UCSD-AML1 (cell line): ENCODE results near the gene PRELP.
"Not testable (repeated sequence)": the region's sequence is repeated elsewhere in the genome, so short reads cannot be mapped to it uniquely, and the experiment has no call there.

Experiments
- DNase-seq: peaks from one replicate; lab custom pipeline; 2025; ENCODE audit not compliant: unreplicated experiment; lab: John Stamatoyannopoulos, UW

PRELP gene

DNA sequence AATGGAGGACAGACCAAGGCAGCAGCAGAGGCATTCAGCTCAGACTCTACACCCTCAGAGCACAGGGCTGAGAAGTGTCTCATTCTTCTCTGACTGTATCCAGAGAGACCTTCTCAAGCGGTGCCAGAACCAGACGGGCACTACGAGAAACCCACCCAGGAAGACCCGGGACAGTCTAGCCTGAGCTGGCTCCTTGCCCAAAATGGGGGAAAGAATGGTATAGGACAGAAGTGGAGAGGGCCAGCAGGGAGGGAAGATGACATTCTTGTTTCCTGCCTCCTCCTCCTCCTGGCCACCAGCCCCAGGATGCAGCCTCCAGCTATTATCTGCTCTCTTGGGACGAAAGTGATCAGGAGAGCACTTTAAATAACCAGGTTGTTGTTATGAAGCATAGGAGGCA is 22.6 kb upstream of the PRELP start:
- no peak for DNase-seq

GRCh38 chr1:203453616-203454015 is 22.0 kb upstream of the PRELP start:
- DNase-seq: no peak

DNA sequence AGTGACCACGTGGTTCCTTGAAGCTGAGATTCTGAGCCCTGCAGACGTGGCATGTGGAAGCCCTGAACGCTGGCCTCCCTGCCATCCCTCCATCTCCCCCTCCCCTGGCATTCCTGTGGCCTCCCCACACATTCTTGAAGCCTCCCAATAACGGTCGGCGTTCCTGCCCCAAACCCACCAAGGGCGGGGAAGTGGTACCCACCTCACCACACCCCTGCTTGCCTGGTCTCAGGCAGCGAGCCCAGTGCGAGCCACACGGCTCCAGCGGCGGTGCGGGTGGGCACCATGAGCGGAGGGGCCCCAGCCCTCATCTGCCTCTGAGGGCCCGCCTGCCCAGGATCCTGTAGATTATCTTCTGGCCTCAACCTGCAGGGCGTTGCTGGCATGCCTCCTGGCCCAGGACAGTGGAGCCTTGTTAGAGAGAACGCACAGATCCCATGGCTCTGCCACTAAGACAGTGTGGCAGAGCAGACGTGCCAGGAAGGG is 20.6 kb upstream of the PRELP start:
- no peak for DNase-seq

DNA sequence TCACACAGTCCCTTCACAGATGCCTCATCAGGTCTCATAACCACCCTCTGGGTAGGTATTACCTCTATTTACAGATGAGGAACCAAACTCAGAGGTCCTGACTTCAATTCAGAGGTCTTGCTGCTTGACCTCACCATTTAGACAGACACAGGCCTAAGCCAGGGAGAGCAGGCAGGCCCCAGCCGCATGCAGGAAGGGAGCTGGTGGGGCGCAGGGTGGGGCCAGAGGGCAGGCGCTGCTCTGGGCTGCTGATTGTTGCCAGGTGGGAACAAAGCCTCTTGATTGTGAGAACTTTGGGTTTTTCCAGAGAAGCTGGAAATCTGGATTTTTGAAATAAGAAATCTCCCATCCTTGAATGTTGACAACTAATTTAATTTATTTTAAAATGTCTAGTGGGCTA is 19.9 kb upstream of the PRELP start:
- DNase-seq: no peak

- no peak for DNase-seq
Observed at GRCh38 chr1:203456577-203456976, 19.0 kb upstream of the PRELP start.

DNA sequence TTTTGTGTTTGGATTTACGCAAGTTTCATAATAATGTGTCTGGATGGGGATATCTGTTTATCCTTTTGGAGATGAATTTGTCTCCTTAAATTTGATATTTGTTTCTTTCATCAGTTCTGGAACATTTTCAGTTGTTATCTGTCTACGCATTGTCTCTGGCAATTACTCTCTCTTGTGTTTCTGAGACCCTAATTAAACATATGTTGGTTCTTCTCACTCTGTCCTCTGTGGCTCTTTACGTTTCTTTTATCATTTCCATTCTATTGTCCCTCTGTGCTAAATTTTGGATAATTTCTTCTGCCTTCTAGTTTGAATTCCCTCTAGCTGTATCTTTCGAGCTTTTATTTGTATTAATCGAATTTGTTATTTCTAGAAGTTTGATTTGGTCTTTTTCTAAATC is 17.5 kb upstream of the PRELP start:
- no peak for DNase-seq

DNA sequence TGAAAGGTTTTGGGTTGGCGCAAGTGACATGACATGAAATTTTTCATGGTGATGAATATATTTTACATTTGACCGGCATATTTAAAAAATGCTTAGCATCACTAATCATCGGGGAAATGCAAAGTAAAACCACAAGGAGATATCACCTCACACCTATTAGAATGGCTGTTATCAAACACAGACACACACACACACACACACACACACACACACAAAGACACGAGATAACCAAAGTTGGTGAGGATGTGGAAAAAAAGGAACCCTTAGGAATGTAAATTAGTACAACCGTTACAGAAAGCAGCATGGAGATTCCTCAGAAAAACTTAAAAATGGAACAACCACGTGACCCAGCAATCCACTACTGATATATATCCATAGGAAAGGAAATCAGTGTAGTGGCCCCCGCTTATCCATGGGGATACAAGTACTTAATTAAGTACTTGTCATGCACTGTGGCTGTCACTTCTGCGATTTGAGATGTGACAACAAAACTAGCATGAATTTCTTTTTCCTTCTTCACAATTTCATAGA is 15.9 kb upstream of the PRELP start:
- DNase-seq: no peak

DNA sequence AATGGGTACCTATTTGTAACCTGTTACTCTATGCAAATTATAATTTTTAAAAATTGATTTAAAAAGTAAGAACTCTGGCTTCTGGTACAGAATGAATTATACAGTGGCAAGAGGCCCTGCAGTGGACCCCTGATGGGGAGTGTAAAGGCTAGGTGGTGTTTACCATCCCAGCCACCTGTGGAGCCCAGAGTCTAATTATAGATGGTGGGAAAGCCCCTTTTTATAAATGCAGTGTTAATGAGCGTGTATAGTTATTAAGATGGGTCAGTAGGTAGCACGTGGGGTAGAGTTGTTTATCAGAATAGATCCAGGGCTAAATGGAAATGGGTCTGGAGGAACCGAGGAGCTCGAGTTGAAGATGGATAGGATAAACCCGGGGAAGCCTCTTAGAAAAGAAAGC is 13.9 kb upstream of the PRELP start:
- no peak for DNase-seq

GRCh38 chr1:203462143-203462542 is 13.5 kb upstream of the PRELP start:
- DNase-seq: no peak

DNA sequence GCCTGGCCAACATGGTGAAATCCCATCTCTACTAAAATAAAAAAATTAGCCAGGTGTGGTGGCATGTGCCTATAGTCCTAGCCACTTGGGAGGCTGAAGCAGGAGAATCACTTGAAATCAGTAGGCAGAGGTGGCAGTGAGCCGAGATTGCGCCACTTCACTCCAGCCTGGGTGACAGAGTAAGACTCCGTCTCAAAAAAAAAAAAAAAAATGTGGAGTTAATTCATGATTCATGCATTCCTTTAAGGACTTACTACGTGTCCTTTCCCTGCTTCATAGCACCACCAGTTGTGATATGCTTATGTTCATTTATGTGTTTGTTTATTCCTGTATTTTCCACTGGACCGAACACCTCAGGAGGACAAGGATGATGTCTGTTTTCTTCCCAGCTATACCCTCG is 12.7 kb upstream of the PRELP start:
- DNase-seq: no peak

GRCh38 chr1:203463469-203464062 is 12.0 kb upstream of the PRELP start:
- DNase-seq: no peak

DNA sequence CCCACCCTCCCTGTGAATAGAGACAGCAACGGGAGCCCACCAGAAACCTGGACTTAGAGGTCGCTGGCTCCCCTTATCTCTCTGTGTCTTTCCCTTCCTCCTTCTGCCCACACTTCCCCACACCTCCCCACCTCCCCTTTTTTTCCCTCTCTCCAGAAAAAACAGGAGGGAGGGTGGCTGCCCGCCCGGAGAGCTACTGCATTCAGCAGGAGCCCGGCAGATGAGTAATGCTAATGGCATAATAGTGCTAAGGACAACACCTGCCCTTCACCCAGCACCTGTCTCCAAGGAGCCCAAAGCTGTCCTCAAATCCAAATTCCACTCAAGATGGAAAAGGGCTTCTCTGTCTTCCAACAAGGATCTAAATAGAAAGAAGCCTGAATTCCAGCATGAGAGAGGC is 11.4 kb upstream of the PRELP start:
- DNase-seq: no peak

GRCh38 chr1:203464743-203465142 is 10.9 kb upstream of the PRELP start:
- DNase-seq: no peak

DNA sequence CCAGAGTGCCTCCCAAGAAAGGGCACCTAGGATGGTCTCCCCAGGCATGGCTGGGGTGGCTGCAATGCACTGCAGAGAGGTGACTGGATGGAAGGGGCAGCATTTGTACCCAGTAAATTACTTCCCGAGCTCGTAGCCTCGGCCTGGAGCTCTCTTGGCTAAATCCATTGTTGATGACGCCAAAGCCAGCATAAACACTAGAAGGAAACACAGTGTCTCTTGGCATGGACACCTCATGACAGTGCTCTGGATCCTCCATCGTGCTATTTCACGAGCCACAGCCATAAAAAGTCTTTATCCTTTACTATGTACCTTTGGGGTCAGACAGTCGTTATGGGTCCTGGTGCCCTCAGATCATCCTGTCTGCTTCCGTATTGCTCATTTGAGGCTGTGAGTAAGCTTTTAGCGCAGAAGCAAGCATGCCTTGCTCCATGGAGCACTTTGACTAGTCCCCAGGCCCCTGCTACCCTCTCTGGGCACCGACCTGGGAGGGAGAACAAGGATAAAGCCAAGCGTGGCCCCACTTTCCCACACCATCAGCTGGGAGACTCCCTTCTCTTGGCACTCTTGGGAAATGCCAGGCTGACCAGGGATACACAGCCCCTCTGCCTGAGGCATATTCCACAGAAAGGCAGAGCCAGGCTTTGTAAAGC is 10.3 kb upstream of the PRELP start:
- no peak for DNase-seq

DNA sequence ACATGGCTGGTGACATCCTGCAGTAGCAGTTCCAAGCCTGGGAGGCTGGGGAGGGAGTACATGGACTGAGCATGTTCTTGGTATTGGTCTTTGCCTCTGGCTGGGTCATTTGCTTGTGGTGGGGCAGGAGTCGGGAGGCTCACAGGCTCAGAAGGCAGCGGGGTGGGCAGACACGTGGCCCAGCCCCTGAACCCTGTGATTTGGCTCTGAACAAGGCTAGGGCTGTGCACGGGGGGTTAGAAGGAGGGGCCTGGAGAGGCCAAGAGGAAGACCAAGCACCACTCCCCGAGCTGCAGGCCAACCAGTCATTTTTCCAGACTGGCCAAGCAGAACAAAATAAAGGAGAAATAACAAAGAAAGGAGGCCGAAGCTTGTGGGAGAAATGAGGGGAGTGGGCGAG is 9.7 kb upstream of the PRELP start:
- no peak for DNase-seq

- not testable (repeated sequence) for DNase-seq
Observed at GRCh38 chr1:203466906-203467549, 8.6 kb upstream of the PRELP start.

GRCh38 chr1:203467550-203467921 is 8.1 kb upstream of the PRELP start:
- no peak for DNase-seq

DNA sequence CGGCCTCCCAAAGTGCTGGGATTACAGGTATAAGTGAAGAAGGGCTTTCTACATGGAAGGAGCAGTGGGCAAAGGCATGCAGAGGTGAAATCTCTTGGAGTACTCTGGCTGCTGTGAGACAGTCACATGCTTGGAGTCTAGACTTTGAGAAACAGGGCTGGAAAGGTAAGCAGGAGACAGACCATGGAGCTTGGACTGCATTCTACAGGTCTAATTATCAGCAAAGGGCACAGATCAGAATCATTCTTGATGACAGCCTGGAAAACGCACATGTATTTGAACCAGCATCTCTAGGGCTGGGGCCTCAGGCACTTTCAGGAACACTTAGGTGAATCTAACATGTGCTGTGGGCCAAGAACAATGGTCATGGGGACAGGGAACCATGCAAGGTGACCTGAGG is 7.3 kb upstream of the PRELP start:
- DNase-seq: no peak

- no peak for DNase-seq
Observed at GRCh38 chr1:203470240-203470639, 5.4 kb upstream of the PRELP start.

GRCh38 chr1:203471841-203472240 is 3.8 kb upstream of the PRELP start:
- DNase-seq: no peak

- DNase-seq: no peak
Observed at GRCh38 chr1:203473281-203473680, 2.3 kb upstream of the PRELP start.

DNA sequence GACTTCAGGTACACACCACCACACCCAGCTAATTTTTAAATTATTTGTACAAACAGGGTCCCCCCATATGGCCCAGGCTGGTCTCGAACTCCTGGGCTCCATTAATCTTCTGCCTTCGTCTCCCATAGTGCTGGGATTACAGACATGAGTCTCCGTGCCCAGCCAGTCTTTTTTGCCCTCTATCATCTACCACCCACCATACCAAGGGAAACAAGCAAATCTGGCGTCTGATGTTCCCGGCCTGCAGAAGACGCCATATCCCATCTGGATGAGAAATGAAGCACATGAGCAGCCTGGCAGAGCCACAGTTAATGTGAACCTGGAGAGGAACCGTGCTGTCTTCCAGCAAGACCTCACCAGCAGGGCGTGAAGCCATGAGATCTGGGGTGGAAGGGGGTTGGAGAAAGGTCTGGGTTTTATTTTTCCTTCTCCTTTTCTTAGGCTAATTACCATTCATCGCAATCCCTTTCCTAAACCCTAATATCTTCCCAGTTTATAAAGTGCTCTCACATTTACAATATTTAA is 1.8 kb upstream of the PRELP start:
- no peak for DNase-seq
